ENCODE results near the gene ADAM19.
A peak's percentile ranks its signal among the peaks of the same experiment; 100 is the strongest.

The ADAM19 gene

DNA sequence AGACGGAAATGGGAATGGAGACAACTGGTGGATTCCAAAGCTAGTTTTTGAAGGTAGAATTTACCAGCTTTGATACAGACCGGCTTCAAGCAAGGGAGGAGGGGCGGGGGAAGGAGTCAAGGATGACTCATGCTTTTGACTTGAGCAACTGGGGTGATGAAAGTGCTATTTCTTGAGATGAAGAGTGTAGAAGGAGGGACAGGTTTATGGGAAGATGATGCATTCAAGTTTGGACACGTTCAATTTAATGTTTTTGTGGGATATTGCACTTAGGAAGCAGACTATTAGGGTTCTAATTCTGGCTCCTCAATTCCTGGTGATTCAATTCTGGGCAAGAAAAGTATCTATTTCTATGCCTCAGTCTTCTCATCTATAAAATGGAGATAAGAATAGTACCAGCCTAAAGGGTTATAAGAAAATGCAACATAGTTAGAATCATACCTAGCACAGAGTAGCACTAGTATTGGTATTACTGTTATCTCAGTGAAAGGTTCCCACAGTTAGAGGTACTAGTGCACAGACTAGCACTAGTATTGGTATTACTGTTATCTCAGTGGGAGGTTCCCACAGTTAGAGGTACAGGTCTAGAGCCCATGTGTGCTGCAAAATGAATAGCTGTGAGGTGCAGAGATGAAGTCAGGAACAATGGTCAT is 110.9 kb downstream of the ADAM19 start:
- DNase-seq (ENCODE audit: low read depth in 2 of 3, low spot score in 1 of 3): peak; percentile 63 to 64 (median 63)

GRCh38 chr5:157463621-157464518 is 111.7 kb downstream of the ADAM19 start:
- no peak for DNase-seq (ENCODE audit: low read depth in 2 of 3, low spot score in 1 of 3)

- no peak for DNase-seq (ENCODE audit: low read depth in 2 of 3, low spot score in 1 of 3)
These were observed 112.5 kb downstream of the ADAM19 start for GRCh38 chr5:157463081-157463480.

GRCh38 chr5:157460921-157461792 is 114.4 kb downstream of the ADAM19 start:
- no peak for DNase-seq (ENCODE audit: low read depth in 2 of 3, low spot score in 1 of 3)

GRCh38 chr5:157459715-157460599 is 115.6 kb downstream of the ADAM19 start, which contains the start of gene NIPAL4:
Gene NIPAL4, plus strand, starts transcription at chr5:157460213. Its CDS starts 108 bp downstream, at chr5:157460321.
- peak in 2 of 3 donors; percentile 17 to 27 for DNase-seq (ENCODE audit: low read depth in 2 of 3, low spot score in 1 of 3)

- DNase-seq (ENCODE audit: low read depth in 2 of 3, low spot score in 1 of 3): no peak
These were observed 116.7 kb downstream of the ADAM19 start for GRCh38 chr5:157458835-157459234.

DNA sequence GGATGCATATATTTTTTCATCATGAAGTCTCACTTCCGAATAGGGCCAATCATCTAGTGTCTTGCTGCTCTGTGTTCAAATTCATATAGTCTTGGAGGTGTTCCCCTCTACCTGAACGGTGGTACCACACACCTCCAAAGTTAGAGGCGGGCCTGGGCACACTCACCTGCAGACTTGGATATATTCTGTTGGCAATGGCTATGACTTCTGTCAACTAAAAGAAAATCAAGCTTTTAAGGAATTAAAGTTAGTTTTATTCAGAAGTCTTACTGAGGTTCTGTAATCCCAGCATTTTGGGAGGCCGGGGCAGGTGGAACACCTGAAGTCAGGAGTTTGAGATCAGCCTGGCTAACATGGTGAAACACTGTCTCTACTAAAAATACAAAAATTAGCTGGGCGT is 118.2 kb downstream of the ADAM19 start:
- no peak for DNase-seq (ENCODE audit: low read depth in 2 of 3, low spot score in 1 of 3)

GRCh38 chr5:157456301-157456700 is 119.3 kb downstream of the ADAM19 start:
- DNase-seq (ENCODE audit: low read depth in 2 of 3, low spot score in 1 of 3): no peak

DNA sequence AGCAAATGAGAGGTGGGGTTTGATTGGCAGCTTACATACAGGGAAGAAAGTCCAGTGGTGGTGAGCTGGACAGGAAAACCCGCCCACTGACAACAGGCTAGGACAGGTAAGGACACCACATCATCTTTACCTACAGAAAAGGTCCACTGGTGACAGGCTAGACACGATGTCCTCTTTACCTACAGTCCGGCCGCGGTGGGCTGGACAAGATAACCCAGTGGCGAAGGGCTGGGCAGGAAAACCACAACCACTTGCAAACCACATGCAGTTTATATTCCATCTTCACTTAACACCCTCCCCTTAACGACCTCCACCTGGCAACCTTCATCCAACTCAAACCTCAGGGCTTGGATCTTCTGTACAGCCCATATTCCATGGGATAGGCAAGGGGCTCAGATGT is 120.5 kb downstream of the ADAM19 start:
- DNase-seq (ENCODE audit: low read depth in 2 of 3, low spot score in 1 of 3): no peak

DNA sequence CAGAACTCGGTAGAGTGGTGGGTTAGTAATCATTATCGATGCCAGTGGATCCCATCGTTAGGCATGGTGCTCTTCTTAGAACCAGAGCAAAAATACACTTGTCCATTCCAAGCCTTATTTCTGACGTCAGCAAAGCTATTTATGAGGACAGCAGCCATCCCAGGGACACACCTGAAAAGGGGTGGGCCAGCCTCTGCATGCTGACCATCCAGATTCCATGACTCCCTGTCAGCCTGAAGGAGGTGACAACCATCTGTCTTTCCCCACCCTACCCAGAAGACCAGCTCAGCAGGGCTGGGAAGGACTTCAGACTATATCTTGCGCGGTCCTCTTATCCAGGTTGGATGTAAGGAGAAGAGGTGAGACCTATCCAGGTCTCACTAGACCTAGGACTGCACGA is 121.3 kb downstream of the ADAM19 start:
- no peak for DNase-seq (ENCODE audit: low read depth in 2 of 3, low spot score in 1 of 3)

DNA sequence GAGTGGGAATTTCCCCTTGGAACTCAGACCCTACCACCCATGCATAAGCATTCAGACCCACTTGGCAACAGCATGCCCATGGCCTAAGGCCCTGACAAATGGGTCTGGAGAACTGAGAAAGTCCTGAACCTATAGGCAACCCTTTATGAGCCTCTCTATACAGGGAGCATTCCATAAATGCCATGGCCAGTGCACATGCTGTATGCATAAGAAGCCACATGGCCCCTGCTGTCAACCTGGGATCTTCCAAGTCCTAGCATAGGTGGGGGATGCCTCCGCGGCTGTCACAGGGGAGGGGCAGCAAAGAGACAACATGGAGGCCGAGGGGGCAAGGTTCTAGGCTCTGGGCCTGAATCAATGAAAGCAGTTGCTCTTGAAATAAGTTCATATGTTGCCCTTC is 123.8 kb downstream of the ADAM19 start:
- DNase-seq (ENCODE audit: low read depth in 2 of 3, low spot score in 1 of 3): no peak

- no peak for DNase-seq (ENCODE audit: low read depth in 2 of 3, low spot score in 1 of 3)
These were observed 125.6 kb downstream of the ADAM19 start for GRCh38 chr5:157450024-157450423.

GRCh38 chr5:157449011-157449723 is 126.4 kb downstream of the ADAM19 start:
- DNase-seq (ENCODE audit: low read depth in 2 of 3, low spot score in 1 of 3): no peak

- DNase-seq (ENCODE audit: low read depth in 2 of 3, low spot score in 1 of 3): no peak
These were observed 128.4 kb downstream of the ADAM19 start for GRCh38 chr5:157447201-157447637.

GRCh38 chr5:157446412-157446935 is 129.1 kb downstream of the ADAM19 start:
- no peak for DNase-seq (ENCODE audit: low read depth in 2 of 3, low spot score in 1 of 3)

DNA sequence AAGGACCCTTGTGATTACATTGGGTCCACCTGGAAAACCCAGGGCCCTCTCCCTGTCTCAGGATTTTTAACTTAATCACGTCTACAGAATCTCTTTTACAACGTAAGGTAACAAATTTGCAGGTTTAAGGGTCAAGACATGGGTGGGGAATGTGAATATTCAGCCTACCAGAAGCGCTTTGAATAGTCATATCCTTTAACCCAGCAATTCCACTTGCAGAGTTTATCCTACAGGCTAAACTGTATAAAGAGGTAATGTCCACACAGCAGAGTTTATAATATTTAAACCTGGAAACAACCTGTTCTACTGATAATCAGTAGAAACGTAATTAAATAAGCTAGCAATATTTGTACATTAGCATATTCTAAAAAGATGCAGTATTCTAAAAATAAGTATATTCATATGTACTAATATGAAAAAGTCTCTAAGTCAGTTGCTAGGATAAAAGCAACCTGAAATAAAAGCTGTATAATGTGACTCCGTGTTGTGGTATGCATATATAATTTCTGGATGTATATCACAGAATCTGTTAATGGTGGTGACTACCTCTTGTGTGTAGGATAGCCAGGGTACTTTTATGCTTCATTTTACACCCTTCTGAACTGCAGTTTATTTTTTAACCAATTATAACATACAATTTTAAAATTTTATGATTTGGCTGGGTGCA is 129.7 kb downstream of the ADAM19 start:
- DNase-seq (ENCODE audit: low read depth in 2 of 3, low spot score in 1 of 3): no peak

DNA sequence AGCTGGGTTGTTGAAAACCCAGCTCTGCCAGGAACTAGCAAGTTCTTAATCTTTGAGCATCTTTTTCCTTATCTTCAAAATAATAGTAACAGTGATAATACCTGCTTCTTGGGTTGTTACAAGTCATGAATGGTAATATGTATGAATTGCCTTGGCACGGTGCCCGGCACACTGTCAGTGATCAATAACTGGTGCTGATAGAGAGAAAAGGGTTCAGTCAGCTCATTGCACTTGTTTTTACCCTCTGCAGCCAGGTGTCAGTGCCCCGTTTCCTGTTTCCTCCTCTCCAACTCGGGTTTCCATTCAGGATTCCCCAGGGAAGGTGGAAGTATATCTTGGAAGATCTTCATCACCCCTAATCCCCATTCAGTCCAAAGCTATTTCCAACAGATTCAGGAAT is 131.4 kb downstream of the ADAM19 start:
- no peak for DNase-seq (ENCODE audit: low read depth in 2 of 3, low spot score in 1 of 3)

GRCh38 chr5:157443041-157443549 is 132.5 kb downstream of the ADAM19 start:
- no peak for DNase-seq (ENCODE audit: low read depth in 2 of 3, low spot score in 1 of 3)

DNA sequence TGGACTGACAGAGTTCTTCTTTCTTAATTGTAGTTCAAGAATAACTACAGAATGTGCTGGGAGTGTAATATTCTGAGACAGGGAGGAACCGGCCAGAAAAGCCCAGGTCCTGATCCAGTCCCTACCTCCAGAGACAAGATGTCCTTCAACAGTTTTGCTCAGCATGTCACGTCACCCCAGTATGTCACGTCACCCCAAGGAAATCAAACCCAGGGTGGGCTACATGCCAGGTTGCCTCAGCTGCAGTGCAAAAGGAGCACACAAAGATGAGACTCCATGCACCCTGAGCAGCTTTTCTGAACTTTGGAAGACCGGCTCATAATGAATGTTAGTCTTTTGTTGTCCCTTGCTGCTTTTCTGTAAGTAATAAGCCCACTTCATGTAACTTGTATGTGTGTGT is 141.5 kb downstream of the ADAM19 start:
- no peak for DNase-seq (ENCODE audit: low read depth in 2 of 3, low spot score in 1 of 3)
